HCT116 (cell line): ENCODE results near the gene KCNAB2.

Source experiments
- CTCF ChIP-seq, 3 experiments: fragments of 200-600 bp in 1 of 3; sonication (generic) in 1 of 3; IDR thresholded peaks in 2 of 3; conservative IDR thresholded peaks in 1 of 3; 2 replicates each; pipeline ENCODE4 v1.5.1; 2012 to 2017; ENCODE audit warnings: low read depth in 2 of 3, low read length in 2 of 3, antibody characterized with exemption in 1 of 3, borderline replicate concordance in 1 of 3, control low read depth in 1 of 3, mild to moderate bottlenecking in 1 of 3, mixed read lengths in 1 of 3, mixed run types in 1 of 3, moderate library complexity in 1 of 3; ENCODE audit not compliant: insufficient read depth in 1 of 3
- EZH2 ChIP-seq: fragments of 200-600 bp; sonication (generic); IDR thresholded peaks from 2 replicates; pipeline ENCODE4 v1.6.1; 2017; ENCODE audit warnings: antibody characterized with exemption, mixed run types
- REST ChIP-seq: IDR thresholded peaks from 2 replicates; pipeline ENCODE4 v1.6.1; 2012; ENCODE audit warnings: low read depth
- SIN3A ChIP-seq: IDR thresholded peaks from 2 replicates; pipeline ENCODE4 v1.6.1; 2012; ENCODE audit warnings: low read depth

GRCh38 chr1:6106977-6107376, 61.3 kb downstream of the KCNAB2 start:
- TF ChIP-seq EZH2: no peak
- TF ChIP-seq CTCF (IDR thresholded peaks at IDR 0.05 in 2 of 3, conservative IDR thresholded peaks at IDR 0.05 in 1 of 3; ENCODE audit: borderline replicate concordance in 1 of 3, insufficient read depth in 1 of 3, low read depth in 2 of 3, low read length in 2 of 3): no peak
- no peak for TF ChIP-seq SIN3A
- no peak for TF ChIP-seq REST
